Spleen (tissue), 11 donors: Measurements from ENCODE around the gene KIAA1143. TPM values are rescaled to one million over a fixed set of nuclear protein-coding genes. Genes with fewer than 3 reads are reported as not detected.

Experiments used
- DNase-seq: peaks from one replicate; pipeline ENCODE4 v3.0.0-alpha.2; 2020
- H3K27ac ChIP-seq, 8 donors: fragments of 200-600 bp; sonication (generic) in 7 of 8; 1 replicate in 4 of 8; 2 replicates in 4 of 8; pipeline versions ENCODE4 v1.5.0 to v1.8.0; 2016 to 2021; ENCODE audit warnings: inconsistent platforms in 4 of 8, mild to moderate bottlenecking in 4 of 8, moderate library complexity in 1 of 8
- H3K27me3 ChIP-seq, 7 donors: fragments of 200-600 bp; sonication (generic) in 6 of 7; replicated peaks in 1 of 7; 1 replicate in 4 of 7; 2 replicates in 3 of 7; pipeline versions ENCODE4 v1.5.0 to v1.8.0; 2016 to 2021; ENCODE audit warnings: inconsistent platforms in 3 of 7, mild to moderate bottlenecking in 1 of 7
- H3K36me3 ChIP-seq, 6 donors: fragments of 200-600 bp; sonication (generic) in 5 of 6; 1 replicate in 4 of 6; 2 replicates in 2 of 6; pipeline versions ENCODE4 v1.5.0 to v1.8.0; 2016 to 2021; ENCODE audit warnings: inconsistent platforms in 2 of 6
- H3K4me1 ChIP-seq, 6 donors: fragments of 200-600 bp; sonication (generic) in 5 of 6; 1 replicate in 3 of 6; 2 replicates in 3 of 6; pipeline versions ENCODE4 v1.5.0 to v1.8.0; 2016 to 2021; ENCODE audit warnings: inconsistent platforms in 3 of 6
- H3K4me3 ChIP-seq, 8 donors: fragments of 200-600 bp; sonication (generic) in 7 of 8; 1 replicate in 4 of 8; 2 replicates in 4 of 8; pipeline versions ENCODE4 v1.5.0 to v1.8.0; 2016 to 2021; ENCODE audit warnings: inconsistent platforms in 4 of 8, mild to moderate bottlenecking in 4 of 8, moderate library complexity in 2 of 8
- H3K9me3 ChIP-seq, 8 donors: fragments of 200-600 bp; sonication (generic) in 7 of 8; 1 replicate in 4 of 8; 2 replicates in 4 of 8; pipeline versions ENCODE4 v1.5.0 to v1.8.0; 2016 to 2021; ENCODE audit warnings: inconsistent platforms in 4 of 8
- POLR2A ChIP-seq, 3 donors: fragments of 450-650 bp; IDR thresholded peaks; one replicate each; pipeline ENCODE4 v1.5.1; 2017; ENCODE audit warnings: antibody characterized with exemption in 3 of 3, mild to moderate bottlenecking in 1 of 3
- POLR2AphosphoS5 ChIP-seq, 3 donors: sonication (generic); formaldehyde crosslinking; IDR thresholded peaks; one replicate each; pipeline ENCODE4 v1.5.1; 2017; ENCODE audit warnings: antibody characterized with exemption in 3 of 3
- WGBS, 5 donors: extraction: QIAGEN DNeasy Blood & Tissue Kit in 3 of 5; methylation state at CpG; one replicate each; pipeline versions ENCODE4 v1.1.5 to v1.1.7; 2013 to 2018; 5-methylcytosine and 5-hydroxymethylcytosine counted together
- intact Hi-C: fragments of 100-400 bp; cut with DNase I; formaldehyde crosslinking; loops from one replicate; pipeline ENCODE4 v1.15.0; 2023; ENCODE audit warnings: low total_unique reads
- polyA plus RNA-seq, 3 donors: library from polyadenylated mRNA; stranded (reverse); fragments of 200-250 nt; gene quantifications; one replicate each; pipeline ENCODE4 v1.2.1, GENCODE V29; 2013
- total RNA-seq, 7 donors: library from RNA; depleted of rRNA in 3 of 7; stranded (reverse); fragments of >200 nt in 3 of 7; fragmentation: NEBNext Ultra II Directional in 4 of 7; extraction: Animal tissue kit (Norgen Biotek cat#: 25700) in 4 of 7; gene quantifications; one replicate each; pipeline versions ENCODE4 v1.1.0 to v1.2.1, GENCODE V29; 2016 to 2021
- TF ChIP-seq, protein P1 (sequence below), 11 experiments: fragments of 200-600 bp in 7 of 11; fragments of 450-650 bp in 4 of 11; sonication (generic) in 4 of 11; IDR thresholded peaks in 8 of 11; conservative IDR thresholded peaks in 3 of 11; 1 replicate in 7 of 11; 2 replicates in 4 of 11; pipeline versions ENCODE4 v1.4.0 to v1.8.0; 2016 to 2021; ENCODE audit warnings: antibody characterized with exemption in 11 of 11, inconsistent platforms in 4 of 11, mild to moderate bottlenecking in 1 of 11
- donor health status: healthy with polysubstance abuse.
- donor health status: DM: no; HTN: no; CAD: no; lungs with moderate emphysema.
- donor health status: DM: no; HTN: no; CAD: no.
- donor health status: Bipolar disorder and iron deficiency.
- donor health status: healthy.
- donor health status: DM: no; HTN: no; CAD: no.
- donor health status: DM: yes; HTN: yes; CAD: no.

KIAA1143 gene
- total and polyA plus RNA-seq, 10 donors, result 6.8 to 25.6 (median 21.1) TPM

DNA sequence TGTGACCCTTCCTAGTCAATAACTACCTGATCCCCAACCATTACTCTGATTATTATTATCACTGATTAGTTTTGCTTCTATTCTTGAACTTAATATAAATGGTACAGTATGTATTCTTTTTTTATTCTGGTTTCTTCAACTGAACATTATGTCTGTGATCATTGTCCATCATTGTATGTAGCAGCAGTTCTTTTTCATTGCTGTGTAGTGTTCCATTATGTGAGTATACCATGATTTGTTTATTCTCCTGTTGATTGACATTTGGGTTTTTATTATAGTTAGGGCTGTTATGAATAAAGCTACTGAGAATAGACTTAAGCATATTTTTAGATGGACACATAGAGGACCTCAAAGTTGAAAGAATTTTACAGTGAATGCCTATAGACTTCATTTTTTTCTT, 2.8 kb upstream of the KIAA1143 start:
- Histone ChIP-seq H3K4me1 (peaks cover 8 to 26% (median 21%) of the 10 kb centered on the region in 6 donors), H3K4me3 (no peak overlapping the region), H3K27ac (no peak overlapping the region), H3K27me3 (no peaks in the 10 kb centered on the region), H3K36me3 (peaks cover 0 to 11% (median 0%) of the 10 kb centered on the region in 6 donors), H3K9me3 (peaks cover 0 to 17% (median 3%) of the 10 kb centered on the region in 8 donors)
- intact Hi-C loops, result no loop called here
- DNase-seq, result no peak
- TF ChIP-seq, protein P1, sequence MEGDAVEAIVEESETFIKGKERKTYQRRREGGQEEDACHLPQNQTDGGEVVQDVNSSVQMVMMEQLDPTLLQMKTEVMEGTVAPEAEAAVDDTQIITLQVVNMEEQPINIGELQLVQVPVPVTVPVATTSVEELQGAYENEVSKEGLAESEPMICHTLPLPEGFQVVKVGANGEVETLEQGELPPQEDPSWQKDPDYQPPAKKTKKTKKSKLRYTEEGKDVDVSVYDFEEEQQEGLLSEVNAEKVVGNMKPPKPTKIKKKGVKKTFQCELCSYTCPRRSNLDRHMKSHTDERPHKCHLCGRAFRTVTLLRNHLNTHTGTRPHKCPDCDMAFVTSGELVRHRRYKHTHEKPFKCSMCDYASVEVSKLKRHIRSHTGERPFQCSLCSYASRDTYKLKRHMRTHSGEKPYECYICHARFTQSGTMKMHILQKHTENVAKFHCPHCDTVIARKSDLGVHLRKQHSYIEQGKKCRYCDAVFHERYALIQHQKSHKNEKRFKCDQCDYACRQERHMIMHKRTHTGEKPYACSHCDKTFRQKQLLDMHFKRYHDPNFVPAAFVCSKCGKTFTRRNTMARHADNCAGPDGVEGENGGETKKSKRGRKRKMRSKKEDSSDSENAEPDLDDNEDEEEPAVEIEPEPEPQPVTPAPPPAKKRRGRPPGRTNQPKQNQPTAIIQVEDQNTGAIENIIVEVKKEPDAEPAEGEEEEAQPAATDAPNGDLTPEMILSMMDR (IDR thresholded peaks at IDR 0.05 in 8 of 11, conservative IDR thresholded peaks at IDR 0.05 in 3 of 11), result no peak
- TF ChIP-seq POLR2A (IDR thresholded peaks at IDR 0.05), result no peak
- no peak for TF ChIP-seq POLR2AphosphoS5 (IDR thresholded peaks at IDR 0.05)

DNA sequence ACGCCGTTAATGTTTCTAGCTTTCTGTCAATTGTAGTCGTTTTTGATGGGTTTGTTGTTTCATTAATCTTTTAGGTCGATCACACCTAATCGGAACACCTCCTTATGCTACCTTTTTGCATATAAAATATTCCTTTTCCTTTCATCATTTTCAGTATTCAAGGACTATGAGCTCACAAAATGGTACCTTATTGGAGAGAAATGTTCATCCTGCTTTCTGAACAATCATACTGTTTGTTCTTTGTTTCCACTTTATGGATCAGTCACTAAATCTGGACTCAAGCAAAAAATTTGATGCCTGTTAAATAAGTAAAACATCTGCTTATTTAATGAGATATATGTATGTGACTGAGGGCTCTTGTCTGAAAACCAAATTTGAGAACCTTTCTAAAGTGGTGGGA, 1.3 kb upstream of the KIAA1143 start:
- TF ChIP-seq, protein P1 (IDR thresholded peaks at IDR 0.05 in 8 of 11, conservative IDR thresholded peaks at IDR 0.05 in 3 of 11), result no peak
- no peak for TF ChIP-seq POLR2A (IDR thresholded peaks at IDR 0.05)
- no peak for TF ChIP-seq POLR2AphosphoS5 (IDR thresholded peaks at IDR 0.05)
- intact Hi-C loops, result no loop called here
- 46 to 55% (median 51%) methylated on average over 5 of the region's 5 CpGs for WGBS, 5 donors

DNA sequence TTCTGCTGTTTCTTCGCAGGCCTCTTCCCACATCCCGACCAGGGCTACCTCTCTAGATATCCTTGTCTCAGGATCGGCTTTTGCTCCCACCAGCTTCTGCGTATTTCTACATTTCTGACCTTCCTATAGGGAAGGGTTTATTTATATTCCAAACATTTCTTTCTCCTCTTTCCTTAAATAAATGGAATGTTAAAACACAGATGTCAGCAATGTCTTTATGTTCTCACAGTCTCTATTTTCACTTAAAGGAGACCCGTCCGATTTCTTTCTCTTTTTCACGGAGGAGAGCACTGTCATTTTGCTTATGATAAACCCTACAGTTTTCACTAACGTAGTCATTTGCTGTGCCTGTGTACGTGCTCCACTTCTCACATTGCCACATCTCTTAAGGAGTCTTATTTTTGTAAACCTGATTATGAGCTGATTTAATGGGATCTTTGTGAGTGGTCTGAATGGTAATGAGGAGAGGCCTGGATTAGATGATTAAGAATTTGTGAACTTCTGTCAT, 805 bp upstream of the KIAA1143 start:
- Histone ChIP-seq H3K27me3 (no peaks in the 10 kb centered on the region), H3K36me3 (peaks cover 0 to 32% (median 4%) of the 10 kb centered on the region in 6 donors), H3K4me1 (peaks cover 8 to 26% (median 21%) of the 10 kb centered on the region in 6 donors), H3K27ac (peak overlapping the region in 2 of 8 donors; percentile 86 to 89), H3K9me3 (peaks cover 0 to 33% (median 20%) of the 10 kb centered on the region in 8 donors), H3K4me3 (peak overlapping the region; percentile 68 to 94 (median 74))
- TF ChIP-seq POLR2A (IDR thresholded peaks at IDR 0.05) (no peak), POLR2AphosphoS5 (IDR thresholded peaks at IDR 0.05) (no peak)
- TF ChIP-seq, protein P1 (IDR thresholded peaks at IDR 0.05 in 8 of 11, conservative IDR thresholded peaks at IDR 0.05 in 3 of 11), result no peak
- intact Hi-C loops, result no loop called here
- 1 to 3% (median 3%) methylated on average over 9 of the region's 9 CpGs for WGBS, 5 donors
- no peak for DNase-seq

More for the DNA sequence above, 1.3 kb upstream of the KIAA1143 start:
- peak overlapping the region in 3 of 8 donors; percentile 79 to 94 (median 82) for H3K4me3 ChIP-seq
- peaks cover 0 to 27% (median 4%) of the 10 kb centered on the region in 6 donors for H3K36me3 ChIP-seq
- no peak overlapping the region for H3K27ac ChIP-seq
- DNase-seq, result no peak
- peaks cover 8 to 26% (median 21%) of the 10 kb centered on the region in 6 donors for H3K4me1 ChIP-seq
- H3K27me3 ChIP-seq, result no peaks in the 10 kb centered on the region
- H3K9me3 ChIP-seq, result peaks cover 0 to 31% (median 18%) of the 10 kb centered on the region in 8 donors

DNA sequence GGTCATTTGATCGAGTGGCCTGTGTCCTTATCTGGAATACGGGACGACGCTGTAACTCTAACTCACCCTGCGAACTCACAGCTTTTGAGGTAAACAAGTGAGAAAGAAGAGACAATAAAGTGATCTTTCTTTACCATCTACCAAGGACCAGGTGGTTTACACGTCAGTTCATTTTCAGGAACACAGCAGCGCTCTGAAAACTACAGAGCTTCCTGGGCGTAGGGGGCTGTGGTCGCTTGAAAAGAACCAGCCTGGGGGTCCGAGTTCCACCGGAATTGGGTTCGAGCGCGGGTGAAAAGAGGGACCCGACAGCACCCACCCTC, 357 bp downstream of the KIAA1143 start:
- no peak for DNase-seq
- Histone ChIP-seq H3K4me3 (peak overlapping the region; percentile 68 to 94 (median 74)), H3K9me3 (peaks cover 0 to 40% (median 25%) of the 10 kb centered on the region in 8 donors), H3K36me3 (peaks cover 0 to 37% (median 4%) of the 10 kb centered on the region in 6 donors), H3K27ac (peak overlapping the region; percentile 63 to 90 (median 84)), H3K4me1 (peaks cover 8 to 26% (median 21%) of the 10 kb centered on the region in 6 donors), H3K27me3 (no peaks in the 10 kb centered on the region)
- TF ChIP-seq POLR2AphosphoS5 (IDR thresholded peaks at IDR 0.05), result no peak
- TF ChIP-seq, protein P1 (IDR thresholded peaks at IDR 0.05 in 8 of 11, conservative IDR thresholded peaks at IDR 0.05 in 3 of 11), result no peak
- TF ChIP-seq POLR2A (IDR thresholded peaks at IDR 0.05), result no peak
- 2 to 4% (median 3%) methylated on average over 12 to 15 of the region's 15 CpGs for whole genome bisulfite sequencing, 5 donors
- intact Hi-C loops, result no loop called here
